ENCODE data around the gene PFN1.
"Not testable (repeated sequence)": the region's sequence is repeated elsewhere in the genome, so short reads cannot be mapped to it uniquely, and the experiment has no call there.

Gene PFN1

GRCh38 chr17:4945176-4945943 lies 3.0 kb downstream of the PFN1 start:
- DNase-seq: no peak

GRCh38 chr17:4944554-4945175 lies 3.7 kb downstream of the PFN1 start:
- no peak for DNase-seq

- no peak for DNase-seq
Measured at GRCh38 chr17:4944163-4944553, 4.2 kb downstream of the PFN1 start.

- no peak for DNase-seq
Measured at GRCh38 chr17:4942760-4943508, 5.4 kb downstream of the PFN1 start.

GRCh38 chr17:4941319-4941610 lies 7.1 kb downstream of the PFN1 start:
- DNase-seq: no peak

GRCh38 chr17:4940555-4941318 lies 7.6 kb downstream of the PFN1 start:
- DNase-seq: no peak

- peak; percentile 95 for DNase-seq
Measured at GRCh38 chr17:4939796-4940554, 8.4 kb downstream of the PFN1 start, which contains the start of the genes RNF167 and SLC25A11. RNF167 (plus strand) TSS chr17:4940268; CDS start chr17:4940910, 642 bp downstream. SLC25A11 (minus strand) TSS chr17:4940046; CDS start chr17:4939910, 136 bp downstream.

GRCh38 chr17:4939546-4939795 lies 8.9 kb downstream of the PFN1 start:
- DNase-seq: no peak

- DNase-seq: no peak
Measured at GRCh38 chr17:4938688-4939545, 9.4 kb downstream of the PFN1 start.

GRCh38 chr17:4938069-4938491 lies 10.2 kb downstream of the PFN1 start:
- DNase-seq: no peak

GRCh38 chr17:4937553-4937952 lies 10.8 kb downstream of the PFN1 start:
- no peak for DNase-seq

- DNase-seq: no peak
Measured at GRCh38 chr17:4936436-4936835, 11.9 kb downstream of the PFN1 start.

GRCh38 chr17:4935650-4936049 lies 12.7 kb downstream of the PFN1 start:
- no peak for DNase-seq

GRCh38 chr17:4934173-4934979 lies 14.0 kb downstream of the PFN1 start:
- no peak for DNase-seq

- DNase-seq: no peak
Measured at GRCh38 chr17:4933646-4934045, 14.7 kb downstream of the PFN1 start.

GRCh38 chr17:4932756-4933155 lies 15.6 kb downstream of the PFN1 start:
- DNase-seq: no peak

- no peak for DNase-seq
Measured at GRCh38 chr17:4931963-4932362, 16.4 kb downstream of the PFN1 start, which contains the start of gene GP1BA. GP1BA (plus strand) TSS chr17:4932277; CDS start chr17:4932605, 328 bp downstream.

GRCh38 chr17:4928881-4929280 lies 19.4 kb downstream of the PFN1 start:
- no peak for DNase-seq

- DNase-seq: not testable (repeated sequence)
Measured at GRCh38 chr17:4926577-4927335, 21.6 kb downstream of the PFN1 start.

GRCh38 chr17:4921320-4921719 lies 27.0 kb downstream of the PFN1 start:
- DNase-seq: no peak
